Measurements from ENCODE around the gene RRP36. TPM values are rescaled to one million over a fixed set of nuclear protein-coding genes. Genes with fewer than 3 reads are reported as not detected.
"Not testable (repeated sequence)": the region's sequence is repeated elsewhere in the genome, so short reads cannot be mapped to it uniquely, and the experiment has no call there.

RRP36 gene
- total and polyA plus RNA-seq, 11 donors = 18.7 to 53.4 (median 32.3) TPM

DNA sequence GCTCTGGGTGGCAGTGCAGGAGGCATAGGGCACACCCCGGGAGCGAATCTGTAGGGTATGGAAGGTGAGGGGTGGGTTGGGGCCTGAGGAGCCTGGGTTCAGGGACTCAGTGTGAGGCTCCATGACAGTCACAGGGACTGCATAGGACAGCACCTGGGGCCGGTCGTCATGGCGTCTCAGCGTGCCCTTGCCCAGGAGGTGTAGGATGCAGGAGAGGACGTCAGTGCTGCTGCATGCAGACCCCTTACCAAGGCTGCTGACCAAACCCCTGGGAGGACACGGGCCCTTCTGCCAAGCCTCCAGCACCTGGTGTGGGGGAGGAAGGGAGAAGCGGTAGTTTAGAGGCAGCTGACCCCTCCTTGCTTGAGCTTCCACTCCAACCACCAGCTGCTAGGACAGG is 16.3 kb downstream of the RRP36 start:
- no peaks in the 10 kb centered on the region for H3K27me3 ChIP-seq
- intact Hi-C loops (cut with DNase I) = no loop called here
- DNase-seq = no peak
- no peak overlapping the region for H3K4me3 ChIP-seq
- H3K4me1 ChIP-seq = peaks cover 0 to 24% (median 5%) of the 10 kb centered on the region in 12 donors
- peaks cover 0 to 83% (median 62%) of the 10 kb centered on the region in 9 donors for H3K36me3 ChIP-seq
- peak overlapping the region in 1 of 12 donors; percentile 53 for H3K27ac ChIP-seq
- no peak for ATAC-seq
- no peaks in the 10 kb centered on the region for H3K9me3 ChIP-seq
- no peak for TF ChIP-seq POLR2A (IDR thresholded peaks at IDR 0.05)
- TF ChIP-seq, protein P1, sequence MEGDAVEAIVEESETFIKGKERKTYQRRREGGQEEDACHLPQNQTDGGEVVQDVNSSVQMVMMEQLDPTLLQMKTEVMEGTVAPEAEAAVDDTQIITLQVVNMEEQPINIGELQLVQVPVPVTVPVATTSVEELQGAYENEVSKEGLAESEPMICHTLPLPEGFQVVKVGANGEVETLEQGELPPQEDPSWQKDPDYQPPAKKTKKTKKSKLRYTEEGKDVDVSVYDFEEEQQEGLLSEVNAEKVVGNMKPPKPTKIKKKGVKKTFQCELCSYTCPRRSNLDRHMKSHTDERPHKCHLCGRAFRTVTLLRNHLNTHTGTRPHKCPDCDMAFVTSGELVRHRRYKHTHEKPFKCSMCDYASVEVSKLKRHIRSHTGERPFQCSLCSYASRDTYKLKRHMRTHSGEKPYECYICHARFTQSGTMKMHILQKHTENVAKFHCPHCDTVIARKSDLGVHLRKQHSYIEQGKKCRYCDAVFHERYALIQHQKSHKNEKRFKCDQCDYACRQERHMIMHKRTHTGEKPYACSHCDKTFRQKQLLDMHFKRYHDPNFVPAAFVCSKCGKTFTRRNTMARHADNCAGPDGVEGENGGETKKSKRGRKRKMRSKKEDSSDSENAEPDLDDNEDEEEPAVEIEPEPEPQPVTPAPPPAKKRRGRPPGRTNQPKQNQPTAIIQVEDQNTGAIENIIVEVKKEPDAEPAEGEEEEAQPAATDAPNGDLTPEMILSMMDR (IDR thresholded peaks at IDR 0.05) = no peak
- 80 to 84% (median 83%) methylated on average over 9 of the region's 9 CpGs for WGBS, 4 donors

DNA sequence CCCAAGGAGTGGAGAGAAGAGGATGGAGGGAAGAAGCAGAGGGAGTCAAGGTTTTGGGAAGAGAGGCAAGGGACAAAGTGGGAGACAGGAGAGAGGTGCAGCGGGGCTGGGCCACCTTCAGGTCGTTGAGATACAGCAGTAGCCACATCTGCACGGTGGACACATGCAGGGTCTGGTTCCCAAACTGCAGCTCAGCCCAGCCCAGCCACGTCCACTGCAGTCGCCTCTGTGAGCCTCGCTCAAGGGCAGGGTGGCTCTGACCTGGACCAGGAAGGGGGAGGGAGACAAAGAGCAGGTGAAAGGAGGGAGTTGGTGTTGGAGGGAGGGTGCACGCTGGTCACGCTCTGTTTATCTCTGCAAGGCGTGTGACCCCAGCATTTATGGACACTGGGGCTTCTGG is 17.3 kb downstream of the RRP36 start:
- WGBS, 4 donors = 76 to 86% (median 81%) methylated on average over 9 of the region's 9 CpGs
- H3K27me3 ChIP-seq = no peaks in the 10 kb centered on the region
- intact Hi-C loops (cut with DNase I) = no loop called here
- no peaks in the 10 kb centered on the region for H3K9me3 ChIP-seq
- no peak overlapping the region for H3K27ac ChIP-seq
- TF ChIP-seq POLR2A (IDR thresholded peaks at IDR 0.05) = no peak
- TF ChIP-seq, protein P1 (IDR thresholded peaks at IDR 0.05) = no peak
- H3K4me3 ChIP-seq = no peak overlapping the region
- ATAC-seq (no peak), DNase-seq (no peak)
- H3K36me3 ChIP-seq = peaks cover 0 to 82% (median 62%) of the 10 kb centered on the region in 9 donors
- H3K4me1 ChIP-seq = peaks cover 0 to 24% (median 5%) of the 10 kb centered on the region in 12 donors

DNA sequence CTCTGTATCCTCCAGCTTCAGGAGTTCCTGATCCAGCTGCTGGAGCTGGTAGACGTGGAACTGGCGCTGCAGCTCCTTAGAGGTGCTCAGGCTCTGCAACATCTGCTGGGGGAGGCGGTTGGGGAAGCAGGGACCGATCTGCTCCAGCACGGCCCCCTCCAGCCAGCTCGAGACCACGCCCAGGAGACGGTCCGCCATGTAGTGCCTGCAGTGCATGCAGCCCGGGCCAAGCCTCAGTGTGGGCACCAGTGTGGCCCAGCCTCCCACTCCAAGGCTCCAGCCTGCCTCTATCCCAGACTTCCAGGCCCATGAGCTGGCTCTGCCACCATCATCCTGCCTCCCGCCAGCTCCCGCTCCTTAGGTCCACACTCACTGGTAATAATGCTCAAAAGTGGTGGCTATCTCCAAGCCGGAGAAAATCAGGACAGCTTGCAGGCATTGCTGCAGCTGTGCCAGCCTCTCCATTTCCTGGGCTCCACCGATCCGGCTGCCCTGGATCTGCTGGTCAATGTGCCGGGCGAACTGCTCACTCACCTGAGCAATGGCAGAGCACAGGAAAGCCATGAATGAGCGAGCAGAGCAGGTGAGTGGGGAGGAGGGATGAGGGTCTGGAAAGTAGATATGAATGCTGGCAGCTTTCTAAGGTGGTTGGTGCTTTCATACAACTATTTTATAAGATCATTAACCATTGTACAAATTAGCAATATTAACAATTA is 19.3 kb downstream of the RRP36 start:
- WGBS, 4 donors = 93 to 96% (median 94%) methylated on average over 17 to 18 of the region's 18 CpGs
- TF ChIP-seq POLR2A (IDR thresholded peaks at IDR 0.05) = no peak
- TF ChIP-seq, protein P1 (IDR thresholded peaks at IDR 0.05) = no peak
- no peaks in the 10 kb centered on the region for H3K9me3 ChIP-seq
- H3K27me3 ChIP-seq = no peaks in the 10 kb centered on the region
- H3K4me1 ChIP-seq = peaks cover 0 to 17% (median 1%) of the 10 kb centered on the region in 12 donors
- H3K36me3 ChIP-seq = peaks cover 0 to 85% (median 58%) of the 10 kb centered on the region in 9 donors
- intact Hi-C loops (cut with DNase I) = no loop called here
- no peak overlapping the region for H3K4me3 ChIP-seq
- H3K27ac ChIP-seq = no peak overlapping the region
- ATAC-seq (no peak), DNase-seq (no peak)

DNA sequence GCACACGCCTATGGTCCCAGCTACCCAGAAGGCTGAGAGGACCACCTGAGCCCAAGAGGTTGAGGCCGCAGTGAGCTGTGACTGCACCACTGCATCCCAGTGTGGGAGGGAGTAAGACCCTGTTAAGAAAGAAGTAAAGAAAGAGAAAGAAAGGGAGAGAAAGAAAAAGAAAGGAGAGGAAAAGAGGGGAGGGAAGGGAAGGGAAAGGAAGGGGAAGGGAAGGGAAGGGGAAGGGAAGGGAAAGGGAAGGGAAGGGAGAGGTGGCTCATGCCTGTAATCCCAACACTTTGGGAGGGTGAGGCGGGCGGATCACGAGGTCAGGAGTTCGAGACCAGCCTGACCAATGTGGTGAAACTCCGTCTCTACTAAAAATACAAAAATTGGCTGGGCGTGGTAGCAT is 20.1 kb downstream of the RRP36 start:
- H3K27ac ChIP-seq; DNase-seq; H3K27me3 ChIP-seq; intact Hi-C loops (cut with DNase I); ATAC-seq; H3K9me3 ChIP-seq; H3K4me3 ChIP-seq: not testable (repeated sequence)
- Histone ChIP-seq H3K36me3 (peaks cover 0 to 91% (median 64%) of the 10 kb centered on the region in 9 donors), H3K4me1 (peaks cover 0 to 11% (median 1%) of the 10 kb centered on the region in 12 donors)
- WGBS, 4 donors = 93 to 96% (median 95%) methylated on average over 8 of the region's 8 CpGs
